PC-9 (cell line): ENCODE data around the gene CELSR2.

Experiments used
- EZH2 ChIP-seq: fragments of 200-600 bp; sonication (generic); IDR thresholded peaks from 2 replicates; pipeline ENCODE4 v1.8.0; 2017; ENCODE audit warnings: antibody characterized with exemption, low read depth
- TF ChIP-seq, protein P1 (sequence below): fragments of 200-600 bp; sonication (generic); conservative IDR thresholded peaks from 2 replicates; pipeline ENCODE4 v1.6.1; 2017; ENCODE audit warnings: mixed run types, antibody characterized with exemption, mild to moderate bottlenecking, moderate library complexity

DNA sequence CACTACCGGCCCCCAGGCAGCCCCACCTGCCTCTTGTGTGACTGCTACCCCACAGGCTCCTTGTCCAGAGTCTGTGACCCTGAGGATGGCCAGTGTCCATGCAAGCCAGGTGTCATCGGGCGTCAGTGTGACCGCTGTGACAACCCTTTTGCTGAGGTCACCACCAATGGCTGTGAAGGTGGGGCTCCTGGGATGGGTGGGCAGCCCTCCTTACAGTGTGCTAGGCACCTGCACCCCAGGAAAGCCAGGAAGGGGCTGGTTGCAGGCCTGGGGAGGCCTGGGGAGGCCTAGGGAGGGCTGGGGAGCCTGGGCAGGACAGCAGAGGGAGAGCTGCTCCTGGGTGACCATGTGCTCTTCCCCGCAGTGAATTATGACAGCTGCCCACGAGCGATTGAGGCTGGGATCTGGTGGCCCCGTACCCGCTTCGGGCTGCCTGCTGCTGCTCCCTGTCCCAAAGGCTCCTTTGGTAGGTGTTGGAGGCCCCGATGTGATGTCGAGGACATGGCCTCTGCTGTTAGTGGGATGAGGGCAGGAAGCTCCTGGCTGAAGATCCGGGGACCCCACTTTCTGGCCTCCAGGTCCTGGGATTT is 16.5 kb downstream of the CELSR2 start:
- TF ChIP-seq, protein P1, sequence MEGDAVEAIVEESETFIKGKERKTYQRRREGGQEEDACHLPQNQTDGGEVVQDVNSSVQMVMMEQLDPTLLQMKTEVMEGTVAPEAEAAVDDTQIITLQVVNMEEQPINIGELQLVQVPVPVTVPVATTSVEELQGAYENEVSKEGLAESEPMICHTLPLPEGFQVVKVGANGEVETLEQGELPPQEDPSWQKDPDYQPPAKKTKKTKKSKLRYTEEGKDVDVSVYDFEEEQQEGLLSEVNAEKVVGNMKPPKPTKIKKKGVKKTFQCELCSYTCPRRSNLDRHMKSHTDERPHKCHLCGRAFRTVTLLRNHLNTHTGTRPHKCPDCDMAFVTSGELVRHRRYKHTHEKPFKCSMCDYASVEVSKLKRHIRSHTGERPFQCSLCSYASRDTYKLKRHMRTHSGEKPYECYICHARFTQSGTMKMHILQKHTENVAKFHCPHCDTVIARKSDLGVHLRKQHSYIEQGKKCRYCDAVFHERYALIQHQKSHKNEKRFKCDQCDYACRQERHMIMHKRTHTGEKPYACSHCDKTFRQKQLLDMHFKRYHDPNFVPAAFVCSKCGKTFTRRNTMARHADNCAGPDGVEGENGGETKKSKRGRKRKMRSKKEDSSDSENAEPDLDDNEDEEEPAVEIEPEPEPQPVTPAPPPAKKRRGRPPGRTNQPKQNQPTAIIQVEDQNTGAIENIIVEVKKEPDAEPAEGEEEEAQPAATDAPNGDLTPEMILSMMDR, result no peak
- no peak for TF ChIP-seq EZH2
